Immature natural killer cell (primary cell): Measurements from ENCODE around the gene C1orf87. TPM values are rescaled to one million over a fixed set of nuclear protein-coding genes. Genes with fewer than 3 reads are reported as not detected.
A peak's percentile ranks its signal among the peaks of the same experiment; 100 is the strongest.
"Not testable (repeated sequence)": the region's sequence is repeated elsewhere in the genome, so short reads cannot be mapped to it uniquely, and the experiment has no call there.

Experiments used
- DNase-seq, 3 donors: peaks; one replicate each; pipeline ENCODE4 v3.0.0; 2022; ENCODE audit warnings: mixed read lengths in 1 of 3
- H3K27ac Mint-ChIP-seq, 6 donors: one replicate each; pipeline ENCODE4 v1.8.0; 2020; ENCODE audit warnings: mixed read lengths in 6 of 6, mild to moderate bottlenecking in 5 of 6, inconsistent platforms in 4 of 6, moderate library complexity in 3 of 6
- H3K27me3 Mint-ChIP-seq, 3 donors: one replicate each; pipeline ENCODE4 v1.8.0; 2020 to 2021; ENCODE audit warnings: low read depth in 3 of 3, mild to moderate bottlenecking in 3 of 3, mixed read lengths in 3 of 3, moderate library complexity in 3 of 3, inconsistent platforms in 1 of 3
- H3K36me3 Mint-ChIP-seq, 3 donors: one replicate each; pipeline ENCODE4 v1.8.0; 2020; ENCODE audit warnings: mixed read lengths in 3 of 3, inconsistent platforms in 2 of 3, mild to moderate bottlenecking in 2 of 3
- H3K4me1 Mint-ChIP-seq, 2 donors: one replicate each; pipeline ENCODE4 v1.8.0; 2020; ENCODE audit warnings: inconsistent platforms in 2 of 2, mild to moderate bottlenecking in 2 of 2, mixed read lengths in 2 of 2, moderate library complexity in 1 of 2
- H3K4me3 Mint-ChIP-seq, 5 donors: one replicate each; pipeline ENCODE4 v1.8.0; 2020; ENCODE audit warnings: mild to moderate bottlenecking in 5 of 5, mixed read lengths in 5 of 5, inconsistent platforms in 3 of 5, moderate library complexity in 3 of 5
- H3K9me3 Mint-ChIP-seq, 6 donors: one replicate each; pipeline ENCODE4 v1.8.0; 2020; ENCODE audit warnings: mild to moderate bottlenecking in 6 of 6, mixed read lengths in 6 of 6, inconsistent platforms in 4 of 6, moderate library complexity in 3 of 6
- polyA plus RNA-seq, 3 donors: library from polyadenylated mRNA; unstranded; fragments of 300-500 nt; fragmentation: Illumina TruSeq; gene quantifications; one replicate each; pipeline ENCODE4 v1.2.3, GENCODE V29; 2021

The C1orf87 gene
- polyA plus RNA-seq, 3 donors from 2014 or later, result not detected

DNA sequence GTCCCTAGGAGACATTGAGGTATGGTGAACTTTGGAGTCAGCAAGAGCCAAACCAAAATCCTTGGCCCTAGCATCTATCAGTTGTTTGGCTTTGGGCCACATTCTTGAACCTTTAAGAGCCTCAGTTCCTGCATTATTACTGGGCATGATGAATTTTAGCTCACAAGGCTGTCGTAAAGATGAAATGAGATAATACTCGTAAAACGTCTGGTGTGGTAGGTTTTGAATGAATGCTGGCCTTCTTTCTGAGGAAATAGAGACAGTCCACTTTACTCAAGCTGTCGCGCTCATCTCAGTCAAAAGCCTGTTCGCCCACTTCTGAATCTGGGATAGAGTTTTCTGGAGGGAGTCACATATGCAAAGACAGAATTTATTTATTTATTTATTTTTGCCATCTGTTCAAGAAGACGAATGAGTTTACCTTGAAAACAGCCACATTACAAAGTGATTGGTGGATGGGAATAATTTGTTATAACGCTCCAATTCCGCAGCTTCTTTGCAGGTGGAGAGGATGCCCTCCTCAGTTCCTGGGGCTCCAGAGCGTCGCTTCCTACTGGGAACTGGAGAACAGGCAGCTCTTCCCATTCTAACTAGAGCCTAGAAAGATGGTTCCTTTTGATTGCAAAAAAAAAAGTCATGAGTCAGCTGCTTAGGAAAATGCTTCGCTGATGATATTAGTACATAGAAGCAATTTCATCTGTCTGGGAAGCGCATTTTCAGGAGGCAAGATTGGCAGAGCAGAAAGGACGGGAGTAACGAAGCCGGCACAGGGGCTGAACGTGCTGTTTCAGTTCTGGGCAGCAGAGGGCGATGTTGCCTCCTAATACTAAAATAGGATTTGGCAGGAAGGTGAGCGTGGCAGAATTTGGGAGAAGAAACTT, 97.1 kb downstream of the C1orf87 start:
- no peaks in the 10 kb centered on the region for H3K36me3 Mint-ChIP-seq
- H3K27ac Mint-ChIP-seq, result no peak overlapping the region
- peaks cover 5 to 7% (median 5%) of the 10 kb centered on the region in 3 donors for H3K27me3 Mint-ChIP-seq
- H3K4me3 Mint-ChIP-seq, result no peak overlapping the region
- peak; percentile 2 to 23 (median 10) for DNase-seq
- peaks cover 1 to 3% of the 10 kb centered on the region in 2 donors for H3K4me1 Mint-ChIP-seq
- no peaks in the 10 kb centered on the region for H3K9me3 Mint-ChIP-seq

DNA sequence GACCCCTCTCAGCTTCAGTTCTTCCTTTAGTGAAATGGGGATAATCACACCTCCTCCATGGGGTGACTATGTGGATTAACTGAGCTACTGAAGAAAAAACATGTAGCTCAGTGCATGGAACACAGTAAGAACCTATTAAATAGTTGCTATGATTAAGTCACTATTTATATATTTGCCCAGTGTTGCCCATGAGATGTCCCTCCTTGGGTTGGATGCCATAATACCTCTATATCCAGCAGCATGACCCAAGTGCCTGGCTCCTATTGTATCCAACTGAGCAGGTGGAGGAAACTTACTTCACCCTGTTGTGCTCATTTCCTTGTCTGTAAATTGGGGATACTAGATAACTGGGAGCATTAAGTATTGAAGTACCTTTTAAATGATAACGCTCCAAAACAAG, 99.9 kb downstream of the C1orf87 start:
- no peak overlapping the region for H3K27ac Mint-ChIP-seq
- no peak for DNase-seq
- H3K36me3 Mint-ChIP-seq, result no peaks in the 10 kb centered on the region
- no peak overlapping the region for H3K4me3 Mint-ChIP-seq
- peaks cover 5 to 6% (median 6%) of the 10 kb centered on the region in 3 donors for H3K27me3 Mint-ChIP-seq
- no peaks in the 10 kb centered on the region for H3K9me3 Mint-ChIP-seq
- H3K4me1 Mint-ChIP-seq, result peaks cover 3 to 7% of the 10 kb centered on the region in 2 donors

DNA sequence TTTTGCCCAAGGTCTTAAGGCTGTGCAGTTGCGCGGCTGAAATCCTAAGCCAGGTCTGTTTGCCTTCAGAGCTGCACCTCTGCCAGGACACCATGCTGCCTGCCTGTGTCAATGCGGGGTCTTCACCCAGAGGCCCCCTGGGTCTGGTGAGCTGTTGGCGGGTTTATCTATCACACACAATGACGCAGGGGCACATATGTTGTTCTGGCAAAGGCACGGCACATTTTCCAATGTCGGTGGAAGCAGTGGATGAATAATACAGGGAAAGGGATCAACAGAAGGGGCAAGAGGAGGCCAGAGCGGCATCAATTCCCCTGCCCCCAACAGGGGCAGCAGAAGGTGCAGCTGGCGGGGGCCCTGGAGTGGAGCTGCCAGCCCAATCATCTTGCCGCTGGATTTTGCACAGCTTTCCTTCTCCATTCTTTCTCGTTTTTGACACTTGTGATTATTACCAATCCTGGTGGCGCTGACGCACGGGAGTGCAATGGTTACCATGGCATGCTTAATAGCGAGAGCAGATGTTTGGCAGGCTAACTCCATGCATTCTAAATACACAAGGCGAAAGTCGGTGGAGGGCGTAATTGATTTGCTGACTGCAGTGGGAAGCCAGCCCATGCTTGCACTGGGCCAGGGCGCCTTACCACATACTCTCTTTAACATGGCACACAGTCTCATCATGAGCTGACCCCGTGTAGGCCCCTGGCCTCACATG, 101.2 kb downstream of the C1orf87 start:
- Mint-ChIP-seq H3K9me3 (no peaks in the 10 kb centered on the region), H3K4me3 (no peak overlapping the region), H3K27me3 (peaks cover 5 to 6% (median 6%) of the 10 kb centered on the region in 3 donors), H3K27ac (no peak overlapping the region), H3K4me1 (peaks cover 3 to 7% of the 10 kb centered on the region in 2 donors), H3K36me3 (no peaks in the 10 kb centered on the region)
- no peak for DNase-seq

GRCh38 chr1:59971464-59971911, 102.1 kb downstream of the C1orf87 start:
- no peak overlapping the region for H3K27ac Mint-ChIP-seq
- H3K4me3 Mint-ChIP-seq, result no peak overlapping the region

DNA sequence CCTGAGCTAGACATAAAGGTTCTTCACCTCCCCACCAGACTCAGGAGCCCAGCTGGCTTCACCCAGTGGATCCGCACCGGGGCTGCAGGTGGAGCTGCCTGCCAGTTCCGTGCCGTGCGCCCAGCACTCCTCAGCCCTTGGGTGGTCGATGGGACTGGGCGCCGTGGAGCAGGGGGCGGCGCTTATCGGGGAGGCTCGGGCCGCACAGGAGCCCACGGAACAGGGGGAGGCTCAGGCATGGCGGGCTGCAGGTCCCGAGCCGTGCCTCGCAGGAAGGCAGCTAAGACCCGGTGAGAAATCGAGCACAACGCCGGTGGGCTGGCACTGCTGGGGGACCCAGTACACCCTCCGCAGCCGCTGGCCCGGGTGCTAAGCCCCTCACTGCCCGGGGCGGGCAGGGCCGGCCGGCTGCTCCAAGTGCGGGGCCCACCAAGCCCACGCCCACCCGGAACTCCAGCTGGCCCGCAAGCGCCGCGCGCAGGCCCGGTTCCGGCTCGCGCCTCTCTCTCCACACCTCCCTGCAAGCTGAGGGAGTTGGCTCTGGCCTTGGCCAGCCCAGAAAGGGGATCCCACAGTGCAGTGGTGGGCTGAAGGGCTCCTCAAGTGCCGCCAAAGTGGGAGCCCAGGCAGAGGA, 103.9 kb downstream of the C1orf87 start:
- H3K9me3 Mint-ChIP-seq, H3K4me1 Mint-ChIP-seq, H3K4me3 Mint-ChIP-seq, DNase-seq, H3K36me3 Mint-ChIP-seq, H3K27ac Mint-ChIP-seq, H3K27me3 Mint-ChIP-seq: not testable (repeated sequence)

More at GRCh38 chr1:59971464-59971911, 102.1 kb downstream of the C1orf87 start:
- H3K27me3 Mint-ChIP-seq, result peaks cover 5 to 6% (median 6%) of the 10 kb centered on the region in 3 donors
- H3K4me1 Mint-ChIP-seq, result peaks cover 3 to 7% of the 10 kb centered on the region in 2 donors
- H3K9me3 Mint-ChIP-seq, result no peaks in the 10 kb centered on the region
- no peaks in the 10 kb centered on the region for H3K36me3 Mint-ChIP-seq
- DNase-seq, result peak in 2 of 3 donors; percentile 11 to 26

- H3K9me3 Mint-ChIP-seq, H3K27ac Mint-ChIP-seq, DNase-seq, H3K4me1 Mint-ChIP-seq, H3K4me3 Mint-ChIP-seq, H3K36me3 Mint-ChIP-seq, H3K27me3 Mint-ChIP-seq: not testable (repeated sequence)
Measured at GRCh38 chr1:59968746-59969145, 104.8 kb downstream of the C1orf87 start.

DNA sequence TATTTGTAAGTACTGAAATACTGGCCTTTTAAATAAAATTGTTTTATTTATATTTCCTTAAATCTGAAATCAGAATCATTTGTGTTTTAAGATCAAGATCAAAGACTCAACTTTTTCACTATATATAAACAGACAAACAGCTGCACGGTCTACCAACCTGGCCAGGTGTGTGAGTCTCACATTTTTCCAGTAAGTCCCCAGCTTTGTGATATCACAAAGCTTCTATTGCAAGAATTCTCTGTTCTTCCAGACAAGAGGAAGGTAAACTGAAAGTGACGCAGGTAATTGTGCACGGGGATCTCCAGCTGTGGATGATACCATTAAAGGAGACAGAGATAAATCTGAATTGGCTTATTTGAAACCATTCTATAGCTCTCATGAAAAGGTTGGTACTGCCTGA, 105.8 kb downstream of the C1orf87 start:
- H3K4me3 Mint-ChIP-seq, result no peak overlapping the region
- H3K27me3 Mint-ChIP-seq, result peaks cover 2 to 3% (median 2%) of the 10 kb centered on the region in 3 donors
- peaks cover 0 to 1% (median 0%) of the 10 kb centered on the region in 6 donors for H3K9me3 Mint-ChIP-seq
- H3K27ac Mint-ChIP-seq, result no peak overlapping the region
- no peak for DNase-seq
- H3K4me1 Mint-ChIP-seq, result peaks cover 3 to 7% of the 10 kb centered on the region in 2 donors
- no peaks in the 10 kb centered on the region for H3K36me3 Mint-ChIP-seq

GRCh38 chr1:59967141-59967697, 106.4 kb downstream of the C1orf87 start:
- Mint-ChIP-seq H3K4me3 (no peak overlapping the region), H3K9me3 (peaks cover 0 to 1% (median 0%) of the 10 kb centered on the region in 6 donors), H3K27me3 (peaks cover 0 to 2% (median 2%) of the 10 kb centered on the region in 3 donors), H3K4me1 (peaks cover 3 to 7% of the 10 kb centered on the region in 2 donors), H3K27ac (no peak overlapping the region), H3K36me3 (no peaks in the 10 kb centered on the region)
- no peak for DNase-seq

GRCh38 chr1:59952065-59952464, 121.5 kb downstream of the C1orf87 start:
- Mint-ChIP-seq H3K4me3 (no peak overlapping the region), H3K27me3 (peaks cover 0 to 3% (median 0%) of the 10 kb centered on the region in 3 donors), H3K36me3 (no peaks in the 10 kb centered on the region), H3K27ac (no peak overlapping the region), H3K9me3 (no peaks in the 10 kb centered on the region), H3K4me1 (no peaks in the 10 kb centered on the region)
- no peak for DNase-seq

DNA sequence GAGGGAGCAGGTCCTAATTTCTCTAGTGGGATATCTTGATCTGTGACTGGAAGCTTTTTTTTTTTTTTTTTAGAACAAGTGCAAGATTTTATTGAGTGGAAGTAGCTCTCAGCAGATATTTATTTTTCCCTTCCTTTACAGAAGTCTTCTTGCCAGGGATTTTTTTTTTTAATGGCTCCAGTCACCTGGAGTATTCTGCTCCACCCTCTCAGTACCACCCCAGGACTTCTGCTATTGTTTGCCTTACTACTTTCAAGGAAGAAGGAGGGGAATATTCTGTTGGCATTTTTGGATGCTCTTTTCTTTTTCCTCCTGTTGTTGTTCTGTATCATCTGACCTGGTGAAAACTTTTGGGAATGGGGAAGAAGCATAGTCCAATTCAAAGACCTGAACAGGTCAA, 123.9 kb downstream of the C1orf87 start:
- H3K9me3 Mint-ChIP-seq, result no peaks in the 10 kb centered on the region
- DNase-seq, result no peak
- no peak overlapping the region for H3K4me3 Mint-ChIP-seq
- H3K27ac Mint-ChIP-seq, result no peak overlapping the region
- H3K36me3 Mint-ChIP-seq, result no peaks in the 10 kb centered on the region
- H3K4me1 Mint-ChIP-seq, result no peaks in the 10 kb centered on the region
- peaks cover 0 to 3% (median 0%) of the 10 kb centered on the region in 3 donors for H3K27me3 Mint-ChIP-seq

DNA sequence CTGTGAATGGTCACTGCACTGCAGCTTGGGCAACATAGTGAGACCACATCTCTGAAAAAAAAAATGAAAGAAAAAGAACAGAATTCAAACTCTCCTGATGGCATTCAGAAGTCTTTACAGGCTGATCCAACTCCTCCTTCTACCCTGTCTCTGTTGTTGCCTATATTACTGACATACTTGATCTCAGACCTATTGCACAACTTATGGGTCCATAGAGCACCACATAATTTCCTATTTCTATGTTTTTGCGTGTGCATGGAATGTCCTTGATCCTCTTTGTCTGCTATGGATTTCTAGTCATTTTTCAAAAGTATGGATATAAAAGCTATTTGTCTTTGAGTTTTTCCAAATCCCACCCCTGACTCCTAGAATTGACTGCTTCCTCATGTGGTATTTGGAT, 124.6 kb downstream of the C1orf87 start:
- H3K27ac Mint-ChIP-seq, result no peak overlapping the region
- H3K9me3 Mint-ChIP-seq, result no peaks in the 10 kb centered on the region
- H3K4me3 Mint-ChIP-seq, result no peak overlapping the region
- no peak for DNase-seq
- H3K36me3 Mint-ChIP-seq, result no peaks in the 10 kb centered on the region
- peaks cover 0 to 3% (median 0%) of the 10 kb centered on the region in 3 donors for H3K27me3 Mint-ChIP-seq
- no peaks in the 10 kb centered on the region for H3K4me1 Mint-ChIP-seq

- H3K9me3 Mint-ChIP-seq, result no peaks in the 10 kb centered on the region
- H3K27me3 Mint-ChIP-seq, result peaks cover 0 to 3% (median 2%) of the 10 kb centered on the region in 3 donors
- no peaks in the 10 kb centered on the region for H3K4me1 Mint-ChIP-seq
- no peaks in the 10 kb centered on the region for H3K36me3 Mint-ChIP-seq
- no peak overlapping the region for H3K4me3 Mint-ChIP-seq
- no peak overlapping the region for H3K27ac Mint-ChIP-seq
- DNase-seq, result peak in 2 of 3 donors; percentile 23 to 29
Measured at GRCh38 chr1:59947047-59947938, 126.3 kb downstream of the C1orf87 start.

GRCh38 chr1:59945790-59946189, 127.8 kb downstream of the C1orf87 start:
- H3K4me3 Mint-ChIP-seq, result no peak overlapping the region
- H3K27me3 Mint-ChIP-seq, result peaks cover 0 to 3% (median 2%) of the 10 kb centered on the region in 3 donors
- H3K9me3 Mint-ChIP-seq, result no peaks in the 10 kb centered on the region
- DNase-seq, result no peak
- no peaks in the 10 kb centered on the region for H3K36me3 Mint-ChIP-seq
- no peak overlapping the region for H3K27ac Mint-ChIP-seq
- H3K4me1 Mint-ChIP-seq, result no peaks in the 10 kb centered on the region
